ENCODE results near the gene BCAS1. TPM values are rescaled to one million over a fixed set of nuclear protein-coding genes. Genes with fewer than 3 reads are reported as not detected.

Gene BCAS1
- total RNA-seq, 1 donor from 2014 or later = 0.81 TPM

- H3K4me1 Mint-ChIP-seq (ENCODE audit: low read depth) = no peaks in the 10 kb centered on the region
- H3K27me3 Mint-ChIP-seq = no peaks in the 10 kb centered on the region
- H3K27ac Mint-ChIP-seq = no peak overlapping the region
- no peak overlapping the region for H3K4me3 Mint-ChIP-seq (ENCODE audit: low read depth)
- TF ChIP-seq, protein P1, sequence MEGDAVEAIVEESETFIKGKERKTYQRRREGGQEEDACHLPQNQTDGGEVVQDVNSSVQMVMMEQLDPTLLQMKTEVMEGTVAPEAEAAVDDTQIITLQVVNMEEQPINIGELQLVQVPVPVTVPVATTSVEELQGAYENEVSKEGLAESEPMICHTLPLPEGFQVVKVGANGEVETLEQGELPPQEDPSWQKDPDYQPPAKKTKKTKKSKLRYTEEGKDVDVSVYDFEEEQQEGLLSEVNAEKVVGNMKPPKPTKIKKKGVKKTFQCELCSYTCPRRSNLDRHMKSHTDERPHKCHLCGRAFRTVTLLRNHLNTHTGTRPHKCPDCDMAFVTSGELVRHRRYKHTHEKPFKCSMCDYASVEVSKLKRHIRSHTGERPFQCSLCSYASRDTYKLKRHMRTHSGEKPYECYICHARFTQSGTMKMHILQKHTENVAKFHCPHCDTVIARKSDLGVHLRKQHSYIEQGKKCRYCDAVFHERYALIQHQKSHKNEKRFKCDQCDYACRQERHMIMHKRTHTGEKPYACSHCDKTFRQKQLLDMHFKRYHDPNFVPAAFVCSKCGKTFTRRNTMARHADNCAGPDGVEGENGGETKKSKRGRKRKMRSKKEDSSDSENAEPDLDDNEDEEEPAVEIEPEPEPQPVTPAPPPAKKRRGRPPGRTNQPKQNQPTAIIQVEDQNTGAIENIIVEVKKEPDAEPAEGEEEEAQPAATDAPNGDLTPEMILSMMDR (IDR thresholded peaks at IDR 0.05; ENCODE audit: unreplicated experiment) = no peak
- no peak for DNase-seq (ENCODE audit: low spot score, unreplicated experiment)
- H3K36me3 Mint-ChIP-seq (ENCODE audit: insufficient read depth) = no peaks in the 10 kb centered on the region
- peaks cover 4% of the 10 kb centered on the region for H3K9me3 Mint-ChIP-seq (ENCODE audit: low read depth)
Measured at GRCh38 chr20:54000262-54000661, 70.1 kb downstream of the BCAS1 start.

- Mint-ChIP-seq H3K27ac (no peak overlapping the region), H3K4me1 (ENCODE audit: low read depth) (no peaks in the 10 kb centered on the region), H3K9me3 (ENCODE audit: low read depth) (peaks cover 4% of the 10 kb centered on the region), H3K36me3 (ENCODE audit: insufficient read depth) (no peaks in the 10 kb centered on the region), H3K27me3 (no peaks in the 10 kb centered on the region), H3K4me3 (ENCODE audit: low read depth) (no peak overlapping the region)
- TF ChIP-seq, protein P1 (IDR thresholded peaks at IDR 0.05; ENCODE audit: unreplicated experiment) = no peak
- no peak for DNase-seq (ENCODE audit: low spot score, unreplicated experiment)
Measured at GRCh38 chr20:53999077-53999476, 71.3 kb downstream of the BCAS1 start.

DNA sequence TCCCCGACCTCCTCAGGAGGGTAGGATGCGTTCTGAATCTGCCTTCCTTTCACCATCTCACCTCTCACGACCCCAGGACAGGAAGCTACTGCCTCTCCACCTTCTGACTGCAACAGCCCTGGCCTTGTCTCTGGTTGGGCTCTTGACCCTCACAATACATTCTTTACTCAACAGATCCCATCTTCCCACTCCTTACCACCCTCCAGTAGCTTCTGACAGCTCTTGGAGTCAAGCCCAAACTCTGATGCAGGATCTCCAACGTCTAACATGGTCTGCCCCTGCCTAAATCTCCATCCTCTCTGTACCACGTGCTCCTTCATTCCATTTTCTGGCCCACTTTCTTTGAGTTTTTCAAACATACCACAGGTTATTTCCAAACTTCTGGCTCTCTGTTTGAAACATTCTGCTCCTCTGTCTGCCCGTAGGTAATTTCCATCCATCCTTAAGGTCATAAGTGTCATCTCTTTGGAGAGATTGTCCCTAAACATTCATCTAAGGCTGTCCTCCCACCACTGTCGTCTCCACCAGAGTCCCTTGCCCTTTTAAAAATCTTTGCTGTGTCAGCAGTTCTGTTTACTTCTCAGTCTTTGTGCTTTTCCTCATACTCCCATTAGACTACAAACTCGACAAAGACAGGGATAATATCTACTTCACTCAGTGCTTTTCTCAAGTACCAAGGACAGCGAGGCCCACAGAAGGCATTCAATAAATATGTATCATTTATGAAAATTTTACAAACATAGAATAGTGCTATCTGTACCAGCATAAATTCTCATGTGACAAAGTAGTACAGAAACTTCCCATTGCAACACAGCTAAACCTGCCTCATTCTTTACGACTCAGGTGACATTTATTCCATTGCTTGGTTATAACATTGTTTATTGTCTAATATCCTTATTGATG lies 73.6 kb downstream of the BCAS1 start:
- Mint-ChIP-seq H3K4me1 (ENCODE audit: low read depth) (no peaks in the 10 kb centered on the region), H3K9me3 (ENCODE audit: low read depth) (peaks cover 4% of the 10 kb centered on the region), H3K36me3 (ENCODE audit: insufficient read depth) (no peaks in the 10 kb centered on the region), H3K27ac (no peak overlapping the region), H3K27me3 (no peaks in the 10 kb centered on the region), H3K4me3 (ENCODE audit: low read depth) (no peak overlapping the region)
- DNase-seq (ENCODE audit: low spot score, unreplicated experiment) = no peak
- TF ChIP-seq, protein P1 (IDR thresholded peaks at IDR 0.05; ENCODE audit: unreplicated experiment) = no peak

DNA sequence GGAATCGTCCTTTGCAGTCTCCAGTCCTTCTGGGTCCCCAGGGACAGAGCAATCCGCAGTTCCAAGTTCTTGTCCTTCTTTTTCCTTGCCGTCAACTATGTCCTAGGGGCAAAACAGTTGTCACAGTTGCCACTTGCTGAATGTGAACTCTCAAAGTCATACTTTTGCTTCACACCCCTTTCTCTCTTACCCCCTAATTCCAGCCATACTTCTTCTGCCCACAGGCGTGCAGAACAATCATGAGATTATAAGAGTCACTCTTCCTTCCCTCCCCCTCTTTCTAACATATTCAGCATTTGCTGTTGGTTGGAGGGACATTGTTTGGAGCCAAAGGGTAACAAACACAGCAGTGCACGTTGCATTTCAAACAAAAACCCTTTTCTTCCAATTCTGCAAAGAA lies 74.4 kb downstream of the BCAS1 start:
- TF ChIP-seq, protein P1 (IDR thresholded peaks at IDR 0.05; ENCODE audit: unreplicated experiment) = no peak
- DNase-seq (ENCODE audit: low spot score, unreplicated experiment) = no peak
- Mint-ChIP-seq H3K27ac (no peak overlapping the region), H3K4me1 (ENCODE audit: low read depth) (no peaks in the 10 kb centered on the region), H3K27me3 (no peaks in the 10 kb centered on the region), H3K36me3 (ENCODE audit: insufficient read depth) (no peaks in the 10 kb centered on the region), H3K4me3 (ENCODE audit: low read depth) (no peak overlapping the region), H3K9me3 (ENCODE audit: low read depth) (peaks cover 4% of the 10 kb centered on the region)

GRCh38 chr20:53994088-53994487 lies 76.3 kb downstream of the BCAS1 start:
- H3K9me3 Mint-ChIP-seq (ENCODE audit: low read depth) = no peaks in the 10 kb centered on the region
- no peaks in the 10 kb centered on the region for H3K4me1 Mint-ChIP-seq (ENCODE audit: low read depth)
- H3K4me3 Mint-ChIP-seq (ENCODE audit: low read depth) = no peak overlapping the region
- no peaks in the 10 kb centered on the region for H3K36me3 Mint-ChIP-seq (ENCODE audit: insufficient read depth)
- no peaks in the 10 kb centered on the region for H3K27me3 Mint-ChIP-seq
- TF ChIP-seq, protein P1 (IDR thresholded peaks at IDR 0.05; ENCODE audit: unreplicated experiment) = no peak
- no peak overlapping the region for H3K27ac Mint-ChIP-seq
- DNase-seq (ENCODE audit: low spot score, unreplicated experiment) = no peak
